Psoas muscle (tissue), 8 donors: ENCODE results near the gene FRRS1L. TPM values are rescaled to one million over a fixed set of nuclear protein-coding genes. Genes with fewer than 3 reads are reported as not detected.

Source experiments
- ATAC-seq, 4 donors: fragments of 200-7000 bp; cut with Tn5 transposase; one replicate each; pipeline ENCODE4 v1.9.1; 2020; ENCODE audit warnings: moderate library complexity in 3 of 4, mild to moderate bottlenecking in 2 of 4
- DNase-seq, 2 donors: peaks; one replicate each; pipeline ENCODE4 v3.0.0-alpha.2; 2020
- H3K27ac ChIP-seq: fragments of 200-600 bp; one replicate; pipeline ENCODE4 v1.8.0; 2022
- H3K27me3 ChIP-seq, 3 donors: fragments of 200-600 bp in 1 of 3; one replicate each; pipeline versions ENCODE4 v1.6.1 to v1.8.0; 2013 to 2022; ENCODE audit warnings: low read length in 2 of 3, mild to moderate bottlenecking in 2 of 3, moderate library complexity in 1 of 3; ENCODE audit not compliant: insufficient read depth in 3 of 3
- H3K36me3 ChIP-seq, 2 donors: fragments of 200-600 bp in 1 of 2; one replicate each; pipeline versions ENCODE4 v1.6.1 to v1.8.0; 2013 to 2022; ENCODE audit warnings: low read depth in 1 of 2, mild to moderate bottlenecking in 1 of 2, moderate library complexity in 1 of 2; ENCODE audit not compliant: insufficient read depth in 1 of 2
- H3K4me1 ChIP-seq: fragments of 200-600 bp; one replicate; pipeline ENCODE4 v1.8.0; 2022
- H3K4me3 ChIP-seq: fragments of 200-600 bp; one replicate; pipeline ENCODE4 v1.8.0; 2022; ENCODE audit warnings: mild to moderate bottlenecking
- H3K9me3 ChIP-seq: fragments of 200-600 bp; one replicate; pipeline ENCODE4 v1.8.0; 2022
- WGBS, 3 donors: extraction: QIAGEN DNeasy Blood & Tissue Kit; methylation state at CpG; one replicate each; pipeline versions ENCODE4 v1.1.6 to v1.1.7; 2013; 5-methylcytosine and 5-hydroxymethylcytosine counted together
- intact Hi-C, 2 donors: fragments of 100-400 bp; cut with DNase I; formaldehyde crosslinking; loops; one replicate each; pipeline versions ENCODE4 v1.11.0 to v1.14.2; 2022
- polyA plus RNA-seq, 3 donors: library from polyadenylated mRNA; stranded (reverse); fragments of 200-250 nt; gene quantifications; one replicate each; pipeline ENCODE4 v1.2.3, GENCODE V29; 2013
- total RNA-seq, 4 donors: library from RNA; stranded (reverse); fragmentation: NEBNext Ultra II Directional in 2 of 4; extraction: Animal tissue kit (Norgen Biotek cat#: 25700) in 2 of 4; gene quantifications; one replicate each; pipeline versions ENCODE4 v1.2.1 to v1.2.4, GENCODE V29; 2021 to 2023
- TF ChIP-seq, protein P1 (sequence below): fragments of 200-600 bp; IDR thresholded peaks from one replicate; pipeline ENCODE4 v1.8.0; 2022; ENCODE audit warnings: antibody characterized with exemption
- donor health status: healthy with polysubstance abuse.
- donor health status: DM: no; HTN: no; CAD: no; lungs with moderate emphysema.
- donor health status: Bipolar disorder and iron deficiency.
- donor health status: healthy.
- donor health status: DM: yes; HTN: yes; CAD: no.
- donor health status: DM: no; HTN: no; CAD: no.
- donor health status: DM: no; HTN: no; CAD: no.
- donor health status: DM: yes; HTN: yes; CAD: no.

FRRS1L gene
- total and polyA plus RNA-seq, 7 donors, result under 0.01 to 0.04 (median 0.01) TPM; not detected in 4

DNA sequence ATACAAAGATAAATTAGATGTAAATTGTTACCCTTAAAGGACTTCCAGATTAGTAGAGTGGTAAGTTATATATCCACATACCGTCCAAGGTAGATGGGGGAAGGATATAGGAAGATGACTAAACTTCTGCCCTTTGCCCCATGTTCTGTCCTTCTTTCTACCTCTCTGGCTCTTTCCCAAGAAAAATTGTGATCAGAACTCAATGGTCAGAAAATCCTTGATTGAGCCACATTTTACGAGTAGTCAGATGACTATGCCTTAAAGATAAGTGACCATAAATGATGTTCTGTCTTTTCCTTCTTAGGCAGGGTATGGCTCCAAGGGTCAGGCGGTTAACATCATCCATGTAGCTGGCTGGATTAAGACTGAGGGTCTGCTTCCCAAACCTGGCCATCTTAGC, 4.4 kb downstream of the FRRS1L start:
- no peak overlapping the region for H3K27ac ChIP-seq
- WGBS, 3 donors, result 70 to 90% (median 88%) methylated on average over 3 of the region's 3 CpGs
- H3K4me1 ChIP-seq, result no peaks in the 10 kb centered on the region
- H3K4me3 ChIP-seq, result no peak overlapping the region
- no peaks in the 10 kb centered on the region for H3K36me3 ChIP-seq
- TF ChIP-seq, protein P1, sequence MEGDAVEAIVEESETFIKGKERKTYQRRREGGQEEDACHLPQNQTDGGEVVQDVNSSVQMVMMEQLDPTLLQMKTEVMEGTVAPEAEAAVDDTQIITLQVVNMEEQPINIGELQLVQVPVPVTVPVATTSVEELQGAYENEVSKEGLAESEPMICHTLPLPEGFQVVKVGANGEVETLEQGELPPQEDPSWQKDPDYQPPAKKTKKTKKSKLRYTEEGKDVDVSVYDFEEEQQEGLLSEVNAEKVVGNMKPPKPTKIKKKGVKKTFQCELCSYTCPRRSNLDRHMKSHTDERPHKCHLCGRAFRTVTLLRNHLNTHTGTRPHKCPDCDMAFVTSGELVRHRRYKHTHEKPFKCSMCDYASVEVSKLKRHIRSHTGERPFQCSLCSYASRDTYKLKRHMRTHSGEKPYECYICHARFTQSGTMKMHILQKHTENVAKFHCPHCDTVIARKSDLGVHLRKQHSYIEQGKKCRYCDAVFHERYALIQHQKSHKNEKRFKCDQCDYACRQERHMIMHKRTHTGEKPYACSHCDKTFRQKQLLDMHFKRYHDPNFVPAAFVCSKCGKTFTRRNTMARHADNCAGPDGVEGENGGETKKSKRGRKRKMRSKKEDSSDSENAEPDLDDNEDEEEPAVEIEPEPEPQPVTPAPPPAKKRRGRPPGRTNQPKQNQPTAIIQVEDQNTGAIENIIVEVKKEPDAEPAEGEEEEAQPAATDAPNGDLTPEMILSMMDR, result no peak
- intact Hi-C loops, result no loop called here
- peaks cover 4 to 16% (median 8%) of the 10 kb centered on the region in 3 donors for H3K27me3 ChIP-seq
- ATAC-seq (no peak), DNase-seq (no peak)
- no peaks in the 10 kb centered on the region for H3K9me3 ChIP-seq

DNA sequence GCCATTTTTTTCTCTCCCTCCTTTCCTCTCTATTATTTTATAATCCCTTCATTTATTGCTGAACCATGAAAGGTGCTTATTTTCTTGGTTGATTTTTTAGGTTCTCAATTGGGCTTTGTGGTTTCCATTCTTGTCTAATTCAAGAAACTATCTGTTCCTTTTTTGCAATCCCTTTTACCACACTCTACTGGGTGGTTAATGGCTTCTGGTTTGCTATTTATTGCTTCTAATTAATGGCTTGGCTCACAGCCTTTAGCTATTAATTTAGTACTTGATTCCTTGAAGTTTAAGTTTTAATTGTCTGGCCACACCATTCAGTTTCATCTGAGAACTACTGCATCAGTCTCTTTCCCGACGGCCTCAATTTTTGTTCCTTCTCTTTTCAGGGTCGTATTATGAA, 5.6 kb downstream of the FRRS1L start:
- intact Hi-C loops, result no loop called here
- DNase-seq, result no peak
- 74 to 89% (median 88%) methylated on average over 3 of the region's 3 CpGs for WGBS, 3 donors
- ATAC-seq, result no peak
- Histone ChIP-seq H3K27me3 (peaks cover 4 to 10% (median 4%) of the 10 kb centered on the region in 3 donors), H3K36me3 (no peaks in the 10 kb centered on the region), H3K9me3 (no peaks in the 10 kb centered on the region), H3K4me1 (no peaks in the 10 kb centered on the region), H3K27ac (no peak overlapping the region), H3K4me3 (no peak overlapping the region)
- TF ChIP-seq, protein P1, result no peak

GRCh38 chr9:109159583-109159982, 7.5 kb downstream of the FRRS1L start:
- Histone ChIP-seq H3K36me3 (no peaks in the 10 kb centered on the region), H3K9me3 (no peaks in the 10 kb centered on the region), H3K4me1 (no peaks in the 10 kb centered on the region), H3K4me3 (no peak overlapping the region), H3K27me3 (peaks cover 0 to 4% (median 0%) of the 10 kb centered on the region in 3 donors), H3K27ac (no peak overlapping the region)
- intact Hi-C loops, result no loop called here
- WGBS, 3 donors, result 80 to 89% (median 83%) methylated on average over 4 of the region's 4 CpGs
- DNase-seq (no peak), ATAC-seq (no peak)
- TF ChIP-seq, protein P1, result no peak

DNA sequence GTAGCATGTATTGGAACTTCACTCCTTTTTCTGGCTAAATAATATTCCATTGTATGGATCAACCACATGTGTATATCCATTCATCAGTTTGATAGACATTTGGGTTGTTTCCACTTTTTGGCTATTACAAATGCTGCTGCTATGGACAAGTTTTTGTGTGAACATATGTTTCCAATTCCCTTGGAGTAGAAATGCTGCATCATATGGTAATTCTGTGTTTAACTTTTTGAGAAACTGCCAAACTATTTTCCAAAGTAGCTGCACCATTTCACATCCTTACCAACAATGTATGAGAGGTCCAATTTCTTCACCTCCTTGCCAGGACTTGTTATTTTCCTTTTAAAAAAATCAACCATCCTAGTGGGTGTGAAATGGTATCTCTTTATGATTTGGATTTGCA, 8.4 kb downstream of the FRRS1L start:
- H3K4me1 ChIP-seq, result no peaks in the 10 kb centered on the region

DNA sequence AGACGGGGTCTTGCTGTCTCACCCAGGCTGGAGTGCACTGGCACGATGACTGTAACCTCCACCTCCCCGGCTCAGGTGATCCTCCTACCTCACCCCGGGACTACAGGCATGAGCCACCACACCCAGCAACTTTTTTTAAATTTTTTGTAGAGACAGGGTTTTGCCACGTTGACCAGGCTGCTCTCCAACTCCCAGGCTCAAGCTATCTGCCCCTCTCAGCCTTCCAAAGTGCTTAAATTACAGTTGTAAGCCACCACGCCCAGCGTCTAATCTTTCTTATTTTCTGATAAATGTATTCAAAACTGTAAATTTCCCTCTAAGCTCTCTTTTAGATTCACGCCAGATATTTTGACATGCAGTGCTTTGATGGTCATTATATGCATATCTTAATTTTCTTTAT, 10.3 kb downstream of the FRRS1L start:
- DNase-seq, result no peak
- WGBS, 3 donors, result 73 to 75% (median 74%) methylated on average over 8 of the region's 8 CpGs
- intact Hi-C loops, result no loop called here
- Histone ChIP-seq H3K4me1 (no peaks in the 10 kb centered on the region), H3K4me3 (no peak overlapping the region), H3K36me3 (no peaks in the 10 kb centered on the region), H3K27ac (no peak overlapping the region), H3K27me3 (no peaks in the 10 kb centered on the region), H3K9me3 (peaks cover 8% of the 10 kb centered on the region)
- no peak for ATAC-seq
- TF ChIP-seq, protein P1, result no peak

More for the DNA sequence above, 8.4 kb downstream of the FRRS1L start:
- Histone ChIP-seq H3K27ac (no peak overlapping the region), H3K27me3 (no peaks in the 10 kb centered on the region), H3K4me3 (no peak overlapping the region), H3K36me3 (no peaks in the 10 kb centered on the region), H3K9me3 (no peaks in the 10 kb centered on the region)
- intact Hi-C loops, result no loop called here
- TF ChIP-seq, protein P1, result no peak
- ATAC-seq (no peak), DNase-seq (no peak)
